IPS-20b (cell line): ENCODE data around the gene OPRD1.
"Not testable (repeated sequence)": the region's sequence is repeated elsewhere in the genome, so short reads cannot be mapped to it uniquely, and the experiment has no call there.

Source experiments
- H3K27ac ChIP-seq: one replicate; pipeline ENCODE4 v1.5.1; 2013; ENCODE audit warnings: low read length
- H3K27me3 ChIP-seq: 2 replicates; pipeline ENCODE4 v1.6.1; 2013; ENCODE audit warnings: mild to moderate bottlenecking, low read length, inconsistent platforms; ENCODE audit not compliant: insufficient read depth
- H3K36me3 ChIP-seq: 2 replicates; pipeline ENCODE4 v1.6.1; 2013; ENCODE audit warnings: low read depth, mild to moderate bottlenecking, inconsistent platforms, low read length, moderate library complexity; ENCODE audit not compliant: insufficient read depth
- H3K4me1 ChIP-seq: 2 replicates; pipeline ENCODE4 v1.6.1; 2013; ENCODE audit warnings: mild to moderate bottlenecking, control low read depth, inconsistent platforms, low read length, moderate library complexity; ENCODE audit not compliant: insufficient read depth
- H3K4me3 ChIP-seq: 2 replicates; pipeline ENCODE4 v1.5.1; 2013; ENCODE audit warnings: mild to moderate bottlenecking, low read length, inconsistent platforms
- H3K9ac ChIP-seq: 2 replicates; pipeline ENCODE4 v1.6.1; 2013; ENCODE audit warnings: low read depth, mild to moderate bottlenecking, inconsistent platforms, low read length, moderate library complexity
- H3K9me3 ChIP-seq: 2 replicates; pipeline ENCODE4 v1.6.1; 2013; ENCODE audit warnings: mild to moderate bottlenecking, low read depth, low read length, inconsistent platforms; ENCODE audit not compliant: insufficient read depth

The OPRD1 gene

DNA sequence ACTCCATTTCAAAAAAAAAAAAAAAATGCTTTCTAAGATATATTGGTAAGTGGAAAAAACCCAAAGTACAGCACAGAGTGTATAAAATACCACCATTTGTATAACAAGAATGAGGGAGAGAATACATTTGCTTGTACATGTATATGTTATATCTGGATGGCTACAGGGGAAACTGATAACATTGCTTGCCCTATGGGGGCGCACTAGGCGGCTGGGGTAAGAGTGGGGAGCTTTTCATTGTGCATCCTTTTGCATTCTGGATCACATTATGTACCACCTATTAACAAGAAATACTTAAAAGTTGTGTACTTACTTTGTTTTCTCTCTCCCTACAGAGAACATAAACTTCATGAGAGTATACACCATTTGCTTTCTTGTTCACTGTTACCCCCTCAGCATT, 28.6 kb upstream of the OPRD1 start:
- Histone ChIP-seq H3K27ac (no peak overlapping the region), H3K9ac (no peak overlapping the region), H3K36me3 (no peaks in the 10 kb centered on the region), H3K9me3 (no peaks in the 10 kb centered on the region), H3K27me3 (no peaks in the 10 kb centered on the region), H3K4me3 (no peak overlapping the region), H3K4me1 (no peaks in the 10 kb centered on the region)

DNA sequence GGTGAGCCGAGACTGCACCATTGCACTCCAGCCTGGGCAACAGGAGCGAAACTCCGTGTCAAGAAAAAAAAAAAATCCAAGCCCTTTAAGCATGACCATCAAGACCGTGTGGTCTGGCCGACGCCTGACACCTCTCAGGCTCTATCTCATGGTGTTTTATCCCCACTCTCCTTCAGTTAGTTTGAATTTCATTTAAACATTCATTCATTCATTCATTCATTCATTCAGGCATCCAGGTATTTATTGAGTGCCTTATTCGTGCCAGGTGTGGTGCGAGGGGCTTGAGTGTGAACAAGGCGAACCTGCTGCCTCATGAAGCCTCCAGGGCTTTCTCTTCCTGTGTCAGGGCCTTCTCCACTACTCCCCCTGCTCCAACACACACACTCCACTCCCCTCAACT, 22.6 kb upstream of the OPRD1 start:
- Histone ChIP-seq H3K27ac (no peak overlapping the region), H3K9ac (no peak overlapping the region), H3K27me3 (no peaks in the 10 kb centered on the region), H3K9me3 (no peaks in the 10 kb centered on the region), H3K4me3 (no peak overlapping the region), H3K4me1 (no peaks in the 10 kb centered on the region), H3K36me3 (no peaks in the 10 kb centered on the region)

DNA sequence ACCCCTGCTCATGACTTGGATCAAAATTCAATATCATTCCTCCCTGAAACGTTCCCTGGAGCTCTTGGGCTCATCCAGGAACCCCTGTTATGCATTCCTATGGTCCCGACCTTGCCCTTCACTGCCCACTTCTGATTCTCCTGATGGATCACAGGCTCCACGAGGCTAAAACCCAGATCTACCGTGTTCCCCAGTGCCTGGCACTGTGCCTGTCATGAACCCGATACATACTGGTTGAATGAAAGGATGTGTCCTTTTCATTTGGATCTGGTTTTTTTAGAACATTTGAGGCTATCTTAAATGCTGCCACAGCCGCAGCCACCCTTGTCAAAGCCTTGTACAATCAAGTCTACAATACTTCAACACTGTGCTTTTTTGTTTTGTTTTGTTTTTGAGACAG, 22.2 kb upstream of the OPRD1 start:
- H3K9me3 ChIP-seq: no peaks in the 10 kb centered on the region
- no peak overlapping the region for H3K9ac ChIP-seq
- H3K4me3 ChIP-seq: no peak overlapping the region
- H3K4me1 ChIP-seq: no peaks in the 10 kb centered on the region
- no peaks in the 10 kb centered on the region for H3K36me3 ChIP-seq
- no peak overlapping the region for H3K27ac ChIP-seq
- H3K27me3 ChIP-seq: no peaks in the 10 kb centered on the region

DNA sequence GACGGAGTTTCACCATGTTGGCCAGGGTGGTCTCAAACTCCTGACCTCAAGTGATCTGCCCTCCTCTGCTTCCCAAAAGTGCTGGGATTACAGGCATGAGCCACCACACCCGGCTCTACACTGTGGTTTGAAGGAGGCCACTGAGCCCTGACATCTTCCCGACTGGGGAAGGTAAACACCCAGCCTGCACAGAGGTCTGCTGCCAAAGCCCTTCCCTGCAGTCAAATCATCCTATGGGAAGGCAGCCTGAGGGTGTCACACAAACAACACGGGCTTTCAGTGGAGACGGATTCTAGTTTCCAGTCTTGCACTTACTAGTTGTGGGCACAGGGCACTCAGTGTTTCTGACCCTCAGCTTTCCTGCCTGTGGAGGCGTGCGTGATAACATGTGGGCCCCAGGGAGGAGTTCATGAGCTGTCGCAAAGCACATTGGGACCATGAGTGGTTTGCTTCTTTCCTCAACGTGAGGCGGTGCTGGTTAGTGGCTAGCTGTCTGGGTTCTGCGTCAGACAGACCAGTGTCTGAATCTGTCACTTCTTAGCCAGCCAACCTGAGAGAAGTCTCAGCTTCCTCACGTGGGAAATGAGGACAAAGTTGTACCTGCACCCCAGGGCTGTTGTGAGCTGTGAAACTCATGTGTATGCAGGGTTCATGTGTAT, 21.5 kb upstream of the OPRD1 start:
- no peak overlapping the region for H3K4me3 ChIP-seq
- H3K27me3 ChIP-seq: no peaks in the 10 kb centered on the region
- no peaks in the 10 kb centered on the region for H3K36me3 ChIP-seq
- no peak overlapping the region for H3K9ac ChIP-seq
- H3K9me3 ChIP-seq: no peaks in the 10 kb centered on the region
- H3K4me1 ChIP-seq: no peaks in the 10 kb centered on the region
- no peak overlapping the region for H3K27ac ChIP-seq

DNA sequence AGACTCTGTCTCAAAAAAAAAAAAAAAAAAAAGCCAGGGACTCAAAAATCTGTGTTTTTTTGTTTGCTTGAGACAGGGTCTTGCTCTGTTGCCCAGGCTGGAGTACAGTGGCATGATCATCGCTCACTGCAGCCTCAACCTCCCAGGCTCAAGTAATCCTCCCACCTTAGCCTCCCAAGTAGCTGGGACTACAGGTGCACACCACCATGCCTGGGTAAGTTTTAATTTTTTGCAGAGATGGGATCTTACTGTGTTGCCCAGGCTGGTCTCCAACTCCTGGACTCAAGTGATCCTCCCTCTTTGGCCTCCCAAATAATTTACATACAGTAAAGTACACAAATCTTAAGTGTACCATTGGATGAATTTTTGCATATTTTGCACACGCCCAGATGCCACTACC, 20.0 kb upstream of the OPRD1 start:
- not testable (repeated sequence) for H3K9me3 ChIP-seq, H3K4me3 ChIP-seq, H3K4me1 ChIP-seq, H3K27ac ChIP-seq, H3K36me3 ChIP-seq, H3K9ac ChIP-seq, H3K27me3 ChIP-seq

DNA sequence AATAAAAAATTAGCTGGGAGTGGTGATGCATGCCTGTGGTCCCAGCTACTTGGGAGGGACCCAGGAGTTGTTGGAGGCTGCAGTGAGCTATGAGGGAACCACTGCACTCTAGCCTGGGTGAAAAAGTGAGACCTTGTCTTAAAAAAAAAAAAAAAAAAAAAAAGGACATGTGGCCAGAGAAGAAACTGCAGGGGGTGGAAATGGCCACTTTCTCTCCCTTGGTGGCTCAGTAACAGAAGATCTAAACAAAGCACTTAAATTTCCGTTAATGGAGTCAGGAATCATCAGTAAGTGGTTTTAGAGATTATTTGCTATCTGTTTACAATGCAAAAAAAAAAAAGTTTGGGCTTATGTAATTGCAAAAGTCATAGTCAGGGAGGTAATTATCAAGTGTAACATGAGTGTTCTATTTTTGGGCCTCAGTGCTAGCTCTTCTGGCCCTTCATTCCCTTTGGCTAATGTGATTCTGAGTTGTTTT, 19.3 kb upstream of the OPRD1 start:
- no peaks in the 10 kb centered on the region for H3K9me3 ChIP-seq
- no peaks in the 10 kb centered on the region for H3K36me3 ChIP-seq
- H3K27me3 ChIP-seq: no peaks in the 10 kb centered on the region
- H3K27ac ChIP-seq: no peak overlapping the region
- H3K4me3 ChIP-seq: no peak overlapping the region
- H3K9ac ChIP-seq: no peak overlapping the region
- H3K4me1 ChIP-seq: no peaks in the 10 kb centered on the region

DNA sequence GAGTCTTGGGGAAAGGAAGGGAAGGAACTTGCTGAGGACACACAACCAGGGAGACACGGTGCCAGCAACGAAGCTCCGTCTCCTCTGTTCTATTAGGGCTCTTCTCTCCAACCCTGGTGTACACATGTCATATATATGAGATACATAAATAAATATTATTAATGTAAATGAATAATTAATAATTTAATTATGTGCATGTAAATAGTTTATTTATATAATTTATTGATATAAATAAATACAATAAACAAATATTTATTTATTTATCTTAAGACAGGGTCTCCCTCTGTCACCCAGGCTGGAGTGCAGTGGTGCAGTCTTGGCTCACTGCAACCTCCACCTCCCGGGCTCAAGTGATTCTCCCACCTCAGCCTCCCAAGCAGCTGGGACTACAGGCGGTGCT, 17.4 kb upstream of the OPRD1 start:
- H3K4me3 ChIP-seq, H3K27me3 ChIP-seq, H3K9me3 ChIP-seq, H3K36me3 ChIP-seq, H3K9ac ChIP-seq, H3K4me1 ChIP-seq, H3K27ac ChIP-seq: not testable (repeated sequence)

DNA sequence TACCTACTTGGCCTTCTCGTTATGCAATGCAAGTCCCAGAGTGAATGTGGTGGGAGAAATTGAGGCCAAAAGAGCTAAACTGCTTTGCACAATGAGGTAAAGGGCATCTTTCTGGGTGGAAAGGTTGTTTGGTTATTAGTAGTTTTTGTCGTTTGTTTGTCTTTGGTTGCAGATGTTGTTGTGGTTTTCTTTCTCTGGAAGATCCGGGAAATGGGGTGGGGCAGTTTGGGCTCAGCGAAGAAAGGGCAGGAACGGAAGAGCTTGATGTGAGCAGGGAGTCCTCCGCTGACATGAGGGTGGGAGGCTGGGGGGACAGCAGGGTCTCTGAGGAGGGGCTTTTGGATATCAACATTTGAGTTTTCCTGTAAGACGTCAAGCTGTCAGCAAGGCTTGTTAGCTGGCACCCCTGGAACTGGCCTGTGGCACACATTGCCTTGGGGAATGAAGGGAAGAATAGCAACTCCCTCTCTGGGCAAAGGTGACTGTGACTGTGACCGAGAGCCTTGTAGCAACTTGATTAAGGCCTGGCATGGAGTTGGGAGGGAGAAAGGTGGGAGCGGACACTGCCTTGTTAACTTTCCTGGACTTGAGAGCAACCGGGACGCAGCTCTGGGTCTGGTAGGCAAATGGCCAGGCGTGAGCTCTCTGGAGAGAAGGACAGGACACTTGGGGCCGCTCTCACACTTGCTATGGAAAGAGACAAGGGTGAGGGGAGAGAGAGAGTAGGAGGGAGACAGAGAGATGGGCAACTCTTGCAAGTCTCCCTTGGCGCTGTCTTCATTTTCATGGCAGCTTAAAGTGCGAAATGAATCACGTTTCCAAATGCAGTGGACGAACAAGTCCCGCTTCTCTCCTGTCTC, 15.4 kb upstream of the OPRD1 start:
- no peak overlapping the region for H3K4me3 ChIP-seq
- H3K36me3 ChIP-seq: no peaks in the 10 kb centered on the region
- H3K9me3 ChIP-seq: no peaks in the 10 kb centered on the region
- H3K27me3 ChIP-seq: no peaks in the 10 kb centered on the region
- no peaks in the 10 kb centered on the region for H3K4me1 ChIP-seq
- H3K9ac ChIP-seq: no peak overlapping the region
- no peak overlapping the region for H3K27ac ChIP-seq

DNA sequence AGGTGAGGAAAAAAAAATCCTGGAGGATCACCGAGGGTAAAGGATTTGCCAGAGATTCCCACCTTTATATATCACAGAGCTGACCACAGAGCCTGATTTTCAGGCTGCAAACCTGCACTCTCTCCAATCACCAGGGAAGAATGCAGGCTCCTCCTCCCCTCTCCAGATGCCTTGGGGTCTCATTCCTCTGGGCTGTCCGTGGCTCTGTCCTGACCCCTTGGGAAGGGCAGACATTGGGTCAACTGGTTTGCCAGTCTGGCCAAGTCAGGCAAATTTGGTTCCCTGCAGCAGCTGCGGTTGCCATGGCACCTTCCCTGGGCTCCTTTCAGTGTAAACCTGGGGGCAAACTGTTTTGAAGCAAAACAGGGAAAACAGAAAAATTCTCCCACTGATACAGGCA, 11.6 kb upstream of the OPRD1 start:
- Histone ChIP-seq H3K4me3 (no peak overlapping the region), H3K27ac (no peak overlapping the region), H3K4me1 (0 out of 2 replicates have a peak, but pooled peaks cover 3% of the 10 kb centered on the region), H3K9ac (no peak overlapping the region), H3K27me3 (no peaks in the 10 kb centered on the region), H3K36me3 (no peaks in the 10 kb centered on the region), H3K9me3 (no peaks in the 10 kb centered on the region)

DNA sequence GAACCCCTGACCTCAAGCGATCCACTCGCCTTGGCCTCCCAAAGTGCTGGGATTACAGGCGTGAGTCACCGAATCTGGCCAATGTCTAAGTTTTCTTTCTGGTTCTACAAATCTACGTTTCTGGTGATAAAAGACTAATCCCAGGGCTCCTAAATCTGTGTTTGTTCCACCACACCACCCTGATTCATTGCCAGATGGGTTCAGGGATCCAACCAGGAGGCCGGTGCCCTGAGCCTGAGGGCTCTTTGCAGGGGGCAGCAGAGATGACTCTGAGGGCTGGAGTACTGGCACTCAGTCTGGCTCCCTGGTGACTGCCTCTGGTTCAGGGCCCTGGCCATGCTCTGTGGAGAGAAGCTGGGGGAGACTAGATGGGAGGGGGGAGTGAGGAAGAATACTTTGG, 10.5 kb upstream of the OPRD1 start:
- H3K36me3 ChIP-seq: no peaks in the 10 kb centered on the region
- 0 out of 2 replicates have a peak, but pooled peaks cover 3% of the 10 kb centered on the region for H3K4me1 ChIP-seq
- H3K4me3 ChIP-seq: no peak overlapping the region
- no peak overlapping the region for H3K27ac ChIP-seq
- no peaks in the 10 kb centered on the region for H3K27me3 ChIP-seq
- H3K9me3 ChIP-seq: no peaks in the 10 kb centered on the region
- no peak overlapping the region for H3K9ac ChIP-seq

DNA sequence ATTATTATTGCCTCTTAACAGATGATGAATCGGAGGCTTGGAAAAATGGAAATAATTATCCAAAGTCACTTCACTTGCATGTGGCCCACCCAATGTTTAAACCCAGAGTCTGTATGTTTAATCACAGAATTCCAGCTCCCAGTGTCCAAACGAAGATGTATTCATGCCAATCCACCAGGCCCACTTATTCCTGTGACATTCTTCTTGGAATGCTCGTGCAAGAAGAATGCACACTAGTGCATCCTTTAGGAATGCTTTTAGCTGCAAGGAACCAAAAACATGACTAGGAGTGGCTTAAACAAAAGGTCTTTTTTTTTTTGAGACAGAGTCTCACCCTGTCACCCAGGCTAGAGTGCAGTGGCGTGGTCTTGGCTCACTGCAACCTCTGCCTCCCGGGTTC, 8.9 kb upstream of the OPRD1 start:
- Histone ChIP-seq H3K4me1 (0 out of 2 replicates have a peak, but pooled peaks cover 3% of the 10 kb centered on the region), H3K4me3 (no peak overlapping the region), H3K27me3 (no peaks in the 10 kb centered on the region), H3K9ac (no peak overlapping the region), H3K27ac (no peak overlapping the region), H3K36me3 (no peaks in the 10 kb centered on the region), H3K9me3 (no peaks in the 10 kb centered on the region)

DNA sequence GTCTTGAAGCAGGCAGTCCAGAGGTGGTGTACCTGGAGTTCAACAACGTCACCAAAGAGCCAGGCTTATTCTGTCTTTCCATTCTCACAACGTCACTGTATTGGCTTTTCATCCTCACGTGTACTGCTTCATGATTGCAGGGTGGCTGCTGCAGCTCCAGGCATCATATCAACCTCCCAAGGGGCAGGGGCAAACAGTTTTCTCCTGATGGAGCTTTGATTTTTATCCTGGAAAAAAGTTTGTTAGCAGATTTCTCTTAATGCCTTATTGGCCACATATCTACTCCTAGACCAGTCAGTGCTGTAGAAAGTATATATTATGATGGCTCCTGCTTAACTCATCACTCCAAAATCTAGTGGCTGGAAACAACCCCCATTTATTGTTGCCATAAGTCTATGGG, 8.3 kb upstream of the OPRD1 start:
- H3K36me3 ChIP-seq: no peaks in the 10 kb centered on the region
- H3K9me3 ChIP-seq: no peaks in the 10 kb centered on the region
- 0 out of 2 replicates have a peak, but pooled peaks cover 3% of the 10 kb centered on the region for H3K4me1 ChIP-seq

More for the DNA sequence above, 8.3 kb upstream of the OPRD1 start:
- H3K27me3 ChIP-seq: no peaks in the 10 kb centered on the region
- no peak overlapping the region for H3K9ac ChIP-seq
- H3K27ac ChIP-seq: no peak overlapping the region
- no peak overlapping the region for H3K4me3 ChIP-seq
